AG09319 (cell line): ENCODE results near the gene TXN.

Experiments used
- DNase-seq: peaks from one replicate; pipeline ENCODE4 v3.0.0-alpha.2; 2010; ENCODE audit warnings: low read depth; ENCODE audit errors: extremely low read depth
- TF ChIP-seq, protein P1 (sequence below): IDR thresholded peaks from 2 replicates; pipeline ENCODE4 v1.5.1; 2011; ENCODE audit warnings: low read depth, mild to moderate bottlenecking, inconsistent platforms, low read length, moderate library complexity

Gene TXN

DNA sequence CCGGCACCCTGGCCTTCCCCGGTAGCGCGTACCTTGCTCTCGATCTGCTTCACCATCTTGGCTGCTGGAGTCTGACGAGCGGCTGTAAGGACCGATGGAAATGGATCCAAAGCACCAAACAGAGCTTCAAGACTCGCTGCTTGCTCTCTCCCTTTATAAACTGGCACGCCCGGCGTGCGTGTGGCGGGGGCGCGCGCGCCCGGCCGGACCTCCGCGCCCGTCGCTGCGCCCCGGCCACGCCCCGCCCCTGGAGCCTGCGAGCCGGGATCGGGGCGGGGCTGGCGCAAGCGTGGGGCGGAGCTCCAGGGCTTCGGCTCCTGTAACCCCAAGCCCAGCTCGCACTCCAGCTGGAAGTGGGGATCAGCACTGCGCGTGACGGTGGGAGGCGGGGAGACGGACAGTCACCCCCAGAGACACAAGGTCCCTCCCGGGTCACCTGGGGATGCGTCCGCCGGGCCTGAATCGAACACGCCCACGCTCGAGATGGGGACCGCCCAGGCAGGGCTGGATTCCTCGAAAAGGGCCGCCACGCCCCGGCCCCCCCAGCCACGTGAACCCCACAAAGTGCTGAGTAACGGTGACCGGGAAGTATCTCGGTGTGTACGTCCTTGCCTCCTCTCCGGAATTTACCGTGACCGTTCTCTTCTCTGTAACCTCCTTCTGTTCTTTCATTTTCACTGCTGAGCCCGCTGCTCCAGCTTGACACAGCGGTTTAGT, at the start of gene TXN:
Gene TXN, minus strand, starts transcription at position 128 of the 717 bp plus-strand sequence. Its CDS starts 72 bp downstream, at position 56.
- TF ChIP-seq, protein P1, sequence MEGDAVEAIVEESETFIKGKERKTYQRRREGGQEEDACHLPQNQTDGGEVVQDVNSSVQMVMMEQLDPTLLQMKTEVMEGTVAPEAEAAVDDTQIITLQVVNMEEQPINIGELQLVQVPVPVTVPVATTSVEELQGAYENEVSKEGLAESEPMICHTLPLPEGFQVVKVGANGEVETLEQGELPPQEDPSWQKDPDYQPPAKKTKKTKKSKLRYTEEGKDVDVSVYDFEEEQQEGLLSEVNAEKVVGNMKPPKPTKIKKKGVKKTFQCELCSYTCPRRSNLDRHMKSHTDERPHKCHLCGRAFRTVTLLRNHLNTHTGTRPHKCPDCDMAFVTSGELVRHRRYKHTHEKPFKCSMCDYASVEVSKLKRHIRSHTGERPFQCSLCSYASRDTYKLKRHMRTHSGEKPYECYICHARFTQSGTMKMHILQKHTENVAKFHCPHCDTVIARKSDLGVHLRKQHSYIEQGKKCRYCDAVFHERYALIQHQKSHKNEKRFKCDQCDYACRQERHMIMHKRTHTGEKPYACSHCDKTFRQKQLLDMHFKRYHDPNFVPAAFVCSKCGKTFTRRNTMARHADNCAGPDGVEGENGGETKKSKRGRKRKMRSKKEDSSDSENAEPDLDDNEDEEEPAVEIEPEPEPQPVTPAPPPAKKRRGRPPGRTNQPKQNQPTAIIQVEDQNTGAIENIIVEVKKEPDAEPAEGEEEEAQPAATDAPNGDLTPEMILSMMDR = no peak
- peak; percentile 80 for DNase-seq

DNA sequence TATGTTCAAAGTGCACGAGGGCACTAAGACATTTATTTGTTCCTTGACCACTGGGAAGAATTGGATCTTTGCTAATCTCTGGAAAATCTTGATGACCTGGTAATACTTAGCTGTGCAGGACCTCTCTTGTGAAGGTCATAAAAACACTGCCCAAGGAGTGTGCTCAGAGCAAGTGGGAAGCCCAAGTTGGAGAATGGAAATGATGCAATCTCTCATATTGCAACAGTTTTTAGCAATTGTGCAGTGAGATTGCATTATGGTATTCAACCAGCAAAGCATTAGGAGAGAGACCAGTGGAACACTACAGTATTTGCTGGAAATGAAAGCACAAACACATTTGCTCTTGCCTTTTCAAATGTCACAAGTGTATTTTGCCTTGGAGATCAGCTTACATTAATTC, 46.8 kb upstream of the TXN start:
- TF ChIP-seq, protein P1 = no peak
- DNase-seq = peak; percentile 30

GRCh38 chr9:110298043-110298605, 41.8 kb upstream of the TXN start:
- TF ChIP-seq, protein P1 = no peak
- DNase-seq = no peak

DNA sequence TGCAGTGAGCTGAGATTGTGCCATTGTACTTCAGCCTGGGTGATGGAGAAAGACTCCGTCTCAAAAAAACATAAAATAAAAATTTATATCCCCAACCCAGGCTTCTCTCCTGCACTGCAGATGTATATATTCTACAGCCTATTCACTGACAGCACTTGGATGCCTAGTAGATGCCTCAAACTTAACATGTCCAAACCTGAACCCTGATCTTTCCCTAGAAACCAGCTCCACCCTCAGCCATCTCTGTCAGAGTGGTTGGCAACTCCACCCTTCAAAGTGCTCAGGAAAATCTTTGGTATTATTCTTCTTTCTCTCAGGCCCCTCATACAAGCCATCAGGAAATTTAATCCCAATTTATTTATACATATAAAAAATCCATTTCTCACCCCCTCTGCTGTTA, 36.9 kb upstream of the TXN start:
- TF ChIP-seq, protein P1 = no peak
- DNase-seq = no peak

- TF ChIP-seq, protein P1 = no peak
Measured at GRCh38 chr9:110291921-110292557, 35.7 kb upstream of the TXN start.

DNA sequence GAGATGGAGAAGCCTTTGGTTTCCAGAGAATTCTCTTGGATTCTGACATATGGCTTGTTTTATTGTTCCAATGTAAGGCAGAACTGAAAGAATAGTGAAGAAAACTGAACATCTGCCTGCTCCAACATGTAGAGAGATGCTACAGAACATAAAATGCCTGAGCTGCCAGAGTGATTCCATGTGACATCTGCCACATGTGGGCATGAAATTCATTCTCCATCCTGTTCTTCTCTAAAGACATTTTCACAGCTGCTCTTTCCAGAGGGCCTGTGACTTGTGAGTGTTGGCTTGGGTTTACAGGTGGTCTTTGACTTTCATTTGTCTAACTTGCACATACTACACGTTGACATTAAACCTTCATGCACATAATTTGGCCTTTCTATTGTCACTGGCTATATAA, 33.7 kb upstream of the TXN start:
- DNase-seq = no peak

More at GRCh38 chr9:110291921-110292557, 35.7 kb upstream of the TXN start:
- DNase-seq = no peak

More for the DNA sequence above, 33.7 kb upstream of the TXN start:
- TF ChIP-seq, protein P1 = no peak
